MM.1S (cell line): ENCODE data around the gene DMKN.
A peak's percentile ranks its signal among the peaks of the same experiment; 100 is the strongest.

Source experiments
- DNase-seq: peaks from one replicate; pipeline ENCODE4 v3.0.0-alpha.2; 2015
- H2AFZ ChIP-seq: fragments of 300-600 bp; sonication (generic); 2 replicates; pipeline ENCODE4 v1.6.0; 2016; ENCODE audit warnings: antibody characterized with exemption, low read length
- H3F3A ChIP-seq: fragments of 300-600 bp; sonication (generic); 2 replicates; pipeline ENCODE4 v1.6.1; 2016; ENCODE audit warnings: mild to moderate bottlenecking, antibody characterized with exemption, low read length, moderate library complexity, mixed read lengths; ENCODE audit not compliant: insufficient read depth
- H3K27ac ChIP-seq: fragments of 300-600 bp; sonication (generic); 2 replicates; pipeline ENCODE4 v1.5.1; 2016; ENCODE audit warnings: mild to moderate bottlenecking, low read length
- H3K27me3 ChIP-seq: fragments of 300-600 bp; sonication (generic); replicated peaks from 2 replicates; pipeline ENCODE4 v1.6.0; 2016; ENCODE audit warnings: low read length; ENCODE audit not compliant: insufficient read depth
- H3K36me3 ChIP-seq: fragments of 300-600 bp; sonication (generic); replicated peaks from 2 replicates; pipeline ENCODE4 v1.6.1; 2016; ENCODE audit warnings: mild to moderate bottlenecking, low read length, mixed read lengths; ENCODE audit not compliant: insufficient read depth
- H3K4me1 ChIP-seq: fragments of 300-600 bp; sonication (generic); 2 replicates; pipeline ENCODE4 v1.6.1; 2016; ENCODE audit warnings: low read length, mixed read lengths
- H3K4me2 ChIP-seq: fragments of 300-600 bp; sonication (generic); 2 replicates; pipeline ENCODE4 v1.6.0; 2016; ENCODE audit warnings: low read depth, low read length
- H3K4me3 ChIP-seq: fragments of 300-600 bp; sonication (generic); 2 replicates; pipeline ENCODE4 v1.5.1; 2016; ENCODE audit warnings: low read length, mixed read lengths
- H3K79me2 ChIP-seq: fragments of 300-600 bp; sonication (generic); 2 replicates; pipeline ENCODE4 v1.6.1; 2016; ENCODE audit warnings: mixed run types, low read length, mixed read lengths
- H3K9ac ChIP-seq: fragments of 300-600 bp; sonication (generic); 2 replicates; pipeline ENCODE4 v1.6.1; 2016; ENCODE audit warnings: low read length, mixed read lengths
- H3K9me2 ChIP-seq: fragments of 300-600 bp; sonication (generic); replicated peaks from 2 replicates; pipeline ENCODE4 v1.6.1; 2016; ENCODE audit warnings: mild to moderate bottlenecking, low read length, mixed read lengths; ENCODE audit not compliant: insufficient read depth
- H3K9me3 ChIP-seq: fragments of 300-600 bp; sonication (generic); replicated peaks from 2 replicates; pipeline ENCODE4 v1.6.1; 2016; ENCODE audit warnings: mild to moderate bottlenecking, low read length, mixed read lengths; ENCODE audit not compliant: insufficient read depth
- H4K20me1 ChIP-seq: fragments of 300-600 bp; sonication (generic); 2 replicates; pipeline ENCODE4 v1.6.1; 2016; ENCODE audit warnings: mild to moderate bottlenecking, low read length, moderate library complexity, mixed read lengths; ENCODE audit not compliant: insufficient read depth
- CTCF ChIP-seq: fragments of 300-600 bp; sonication (generic); IDR thresholded peaks from 2 replicates; pipeline ENCODE4 v1.5.1; 2016; ENCODE audit warnings: antibody characterized with exemption, low read length, mixed read lengths
- EZH2 ChIP-seq: fragments of 300-600 bp; sonication (generic); optimal IDR thresholded peaks from 2 replicates; pipeline ENCODE3; 2017; ENCODE audit warnings: low read depth, mild to moderate bottlenecking, antibody characterized with exemption, low read length, mixed read lengths
- EZH2phosphoT487 ChIP-seq: fragments of 300-600 bp; sonication (generic); IDR thresholded peaks from 2 replicates; pipeline ENCODE4 v1.6.1; 2018; ENCODE audit warnings: antibody characterized with exemption, low read length

DMKN gene

GRCh38 chr19:35498220-35498619, 15.2 kb downstream of the DMKN start:
- no peaks in the 10 kb centered on the region for H3K36me3 ChIP-seq
- H2AFZ ChIP-seq, result no peak overlapping the region
- H3K9me3 ChIP-seq, result no peaks in the 10 kb centered on the region
- no peaks in the 10 kb centered on the region for H3F3A ChIP-seq
- no peak overlapping the region for H3K4me2 ChIP-seq
- no peaks in the 10 kb centered on the region for H3K79me2 ChIP-seq
- no peak for TF ChIP-seq CTCF
- no peak for TF ChIP-seq EZH2
- no peaks in the 10 kb centered on the region for H3K9me2 ChIP-seq
- no peak overlapping the region for H3K9ac ChIP-seq
- H3K27me3 ChIP-seq, result peaks cover 91% of the 10 kb centered on the region
- DNase-seq, result no peak
- H3K27ac ChIP-seq, result no peak overlapping the region
- no peaks in the 10 kb centered on the region for H4K20me1 ChIP-seq
- H3K4me1 ChIP-seq, result 0 out of 2 replicates have a peak, but pooled peaks cover 3% of the 10 kb centered on the region
- no peak overlapping the region for H3K4me3 ChIP-seq

- no peaks in the 10 kb centered on the region for H3K9me2 ChIP-seq
- no peak overlapping the region for H3K4me3 ChIP-seq
- no peak for DNase-seq
- TF ChIP-seq EZH2phosphoT487 (no peak), CTCF (no peak), EZH2 (no peak)
- no peaks in the 10 kb centered on the region for H3K9me3 ChIP-seq
- H3K27ac ChIP-seq, result no peak overlapping the region
- H3K36me3 ChIP-seq, result no peaks in the 10 kb centered on the region
- H3K9ac ChIP-seq, result no peak overlapping the region
- 0 out of 2 replicates have a peak, but pooled peaks cover 3% of the 10 kb centered on the region for H3K4me1 ChIP-seq
- H4K20me1 ChIP-seq, result no peaks in the 10 kb centered on the region
- peaks cover 91% of the 10 kb centered on the region for H3K27me3 ChIP-seq
- H3K4me2 ChIP-seq, result no peak overlapping the region
- no peaks in the 10 kb centered on the region for H3F3A ChIP-seq
- no peaks in the 10 kb centered on the region for H3K79me2 ChIP-seq
- no peak overlapping the region for H2AFZ ChIP-seq
Observed at GRCh38 chr19:35497406-35497805, 16.0 kb downstream of the DMKN start.

GRCh38 chr19:35495107-35496064, 18.1 kb downstream of the DMKN start:
- Histone ChIP-seq H3K27me3 (peaks cover 91% of the 10 kb centered on the region), H3K79me2 (no peaks in the 10 kb centered on the region), H3F3A (no peaks in the 10 kb centered on the region), H3K9ac (no peak overlapping the region), H3K4me3 (peak overlapping the region; percentile 28; the same call in 1 of the 2 replicates), H4K20me1 (no peaks in the 10 kb centered on the region), H2AFZ (no peak overlapping the region), H3K36me3 (no peaks in the 10 kb centered on the region), H3K4me2 (peak overlapping the region; percentile 73), H3K9me2 (no peaks in the 10 kb centered on the region), H3K4me1 (0 out of 2 replicates have a peak, but pooled peaks cover 3% of the 10 kb centered on the region), H3K9me3 (no peaks in the 10 kb centered on the region), H3K27ac (no peak overlapping the region)
- peak; percentile 48 for DNase-seq
- peak; percentile 93 for TF ChIP-seq CTCF
- TF ChIP-seq EZH2phosphoT487, result no peak
- no peak for TF ChIP-seq EZH2
